Measurements from ENCODE around the gene HOOK1.

HOOK1 gene

GRCh38 chr1:59845091-59845490, 30.3 kb downstream of the HOOK1 start:
- H3K27me3 ChIP-seq (ENCODE audit: control insufficient read depth, low read length): no peaks in the 10 kb centered on the region

DNA sequence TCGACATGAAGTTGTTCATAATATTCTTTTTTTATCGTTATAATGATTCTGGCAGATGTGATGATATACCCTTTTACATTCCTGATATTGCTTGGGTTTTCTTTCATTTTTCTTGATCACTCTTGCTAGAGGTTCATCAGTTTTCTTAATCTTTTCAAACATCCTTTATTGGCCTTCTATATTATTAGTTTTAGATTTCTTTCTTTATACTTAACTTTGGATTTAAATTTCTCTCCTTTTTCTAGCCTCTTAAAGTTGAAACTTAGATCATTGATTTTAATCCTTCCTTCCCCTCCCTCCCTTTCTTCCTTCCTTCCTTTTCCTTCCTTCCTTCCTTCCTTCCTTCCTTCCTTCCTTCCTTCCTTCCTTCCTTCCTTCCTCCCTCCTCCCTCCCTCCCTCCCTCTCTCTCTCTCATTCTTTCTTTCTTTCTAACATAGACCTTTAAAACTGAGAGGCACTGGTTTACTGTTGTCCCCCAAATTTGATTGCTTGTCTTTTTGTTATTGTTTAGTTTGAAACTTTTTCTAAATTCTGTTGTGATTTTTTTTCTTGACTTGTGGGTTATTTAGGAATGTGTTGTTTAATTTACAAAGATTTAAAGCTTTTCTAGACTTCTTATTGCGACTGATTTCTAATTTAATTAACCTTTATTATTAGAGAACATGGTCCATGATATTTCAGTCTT, 31.6 kb downstream of the HOOK1 start:
- no peaks in the 10 kb centered on the region for H3K27me3 ChIP-seq (ENCODE audit: control insufficient read depth, low read length)

More at GRCh38 chr1:59845091-59845490, 30.3 kb downstream of the HOOK1 start:
- TF ChIP-seq, protein P1, sequence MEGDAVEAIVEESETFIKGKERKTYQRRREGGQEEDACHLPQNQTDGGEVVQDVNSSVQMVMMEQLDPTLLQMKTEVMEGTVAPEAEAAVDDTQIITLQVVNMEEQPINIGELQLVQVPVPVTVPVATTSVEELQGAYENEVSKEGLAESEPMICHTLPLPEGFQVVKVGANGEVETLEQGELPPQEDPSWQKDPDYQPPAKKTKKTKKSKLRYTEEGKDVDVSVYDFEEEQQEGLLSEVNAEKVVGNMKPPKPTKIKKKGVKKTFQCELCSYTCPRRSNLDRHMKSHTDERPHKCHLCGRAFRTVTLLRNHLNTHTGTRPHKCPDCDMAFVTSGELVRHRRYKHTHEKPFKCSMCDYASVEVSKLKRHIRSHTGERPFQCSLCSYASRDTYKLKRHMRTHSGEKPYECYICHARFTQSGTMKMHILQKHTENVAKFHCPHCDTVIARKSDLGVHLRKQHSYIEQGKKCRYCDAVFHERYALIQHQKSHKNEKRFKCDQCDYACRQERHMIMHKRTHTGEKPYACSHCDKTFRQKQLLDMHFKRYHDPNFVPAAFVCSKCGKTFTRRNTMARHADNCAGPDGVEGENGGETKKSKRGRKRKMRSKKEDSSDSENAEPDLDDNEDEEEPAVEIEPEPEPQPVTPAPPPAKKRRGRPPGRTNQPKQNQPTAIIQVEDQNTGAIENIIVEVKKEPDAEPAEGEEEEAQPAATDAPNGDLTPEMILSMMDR (IDR thresholded peaks at IDR 0.05; ENCODE audit: low read depth, low read length, poor library complexity, severe bottlenecking): no peak
- TF ChIP-seq EZH2phosphoT487 (IDR thresholded peaks at IDR 0.05; ENCODE audit: borderline replicate concordance, low read length): no peak
- Histone ChIP-seq H4K20me1 (ENCODE audit: control insufficient read depth, insufficient read depth, low read depth, low read length) (no peaks in the 10 kb centered on the region), H3K9me3 (ENCODE audit: control insufficient read depth, insufficient read depth, low read length) (no peaks in the 10 kb centered on the region), H3K79me2 (ENCODE audit: control insufficient read depth, low read length) (no peaks in the 10 kb centered on the region), H3K9me2 (replicated peaks; ENCODE audit: control insufficient read depth, low read length) (no peaks in the 10 kb centered on the region), H3K4me2 (ENCODE audit: low read length) (no peak overlapping the region), H3K27ac (ENCODE audit: low read depth, low read length) (no peak overlapping the region), H3K36me3 (ENCODE audit: control insufficient read depth, low read length) (no peaks in the 10 kb centered on the region), H3F3A (ENCODE audit: control insufficient read depth, insufficient read depth) (no peaks in the 10 kb centered on the region), H3K4me1 (ENCODE audit: control insufficient read depth, low read length) (no peaks in the 10 kb centered on the region), H3K4me3 (ENCODE audit: low read length) (no peak overlapping the region)

GRCh38 chr1:59846895-59847282, 32.1 kb downstream of the HOOK1 start:
- Histone ChIP-seq H3K9me3 (ENCODE audit: control insufficient read depth, insufficient read depth, low read length) (no peaks in the 10 kb centered on the region), H3K4me1 (ENCODE audit: control insufficient read depth, low read length) (no peaks in the 10 kb centered on the region), H4K20me1 (ENCODE audit: control insufficient read depth, insufficient read depth, low read depth, low read length) (no peaks in the 10 kb centered on the region), H3K4me2 (ENCODE audit: low read length) (no peak overlapping the region), H3K9me2 (replicated peaks; ENCODE audit: control insufficient read depth, low read length) (no peaks in the 10 kb centered on the region), H3K4me3 (ENCODE audit: low read length) (no peak overlapping the region), H3K79me2 (ENCODE audit: control insufficient read depth, low read length) (no peaks in the 10 kb centered on the region), H3K27me3 (ENCODE audit: control insufficient read depth, low read length) (no peaks in the 10 kb centered on the region), H3F3A (ENCODE audit: control insufficient read depth, insufficient read depth) (no peaks in the 10 kb centered on the region), H3K36me3 (ENCODE audit: control insufficient read depth, low read length) (no peaks in the 10 kb centered on the region), H3K27ac (ENCODE audit: low read depth, low read length) (no peak overlapping the region)
- TF ChIP-seq, protein P1 (IDR thresholded peaks at IDR 0.05; ENCODE audit: low read depth, low read length, poor library complexity, severe bottlenecking): no peak
- TF ChIP-seq EZH2phosphoT487 (IDR thresholded peaks at IDR 0.05; ENCODE audit: borderline replicate concordance, low read length): no peak

More for the DNA sequence above, 31.6 kb downstream of the HOOK1 start:
- Histone ChIP-seq H3K4me2 (ENCODE audit: low read length) (no peak overlapping the region), H3K27ac (ENCODE audit: low read depth, low read length) (no peak overlapping the region), H3K36me3 (ENCODE audit: control insufficient read depth, low read length) (no peaks in the 10 kb centered on the region), H3K4me1 (ENCODE audit: control insufficient read depth, low read length) (no peaks in the 10 kb centered on the region), H4K20me1 (ENCODE audit: control insufficient read depth, insufficient read depth, low read depth, low read length) (no peaks in the 10 kb centered on the region), H3K9me2 (replicated peaks; ENCODE audit: control insufficient read depth, low read length) (no peaks in the 10 kb centered on the region), H3F3A (ENCODE audit: control insufficient read depth, insufficient read depth) (no peaks in the 10 kb centered on the region), H3K79me2 (ENCODE audit: control insufficient read depth, low read length) (no peaks in the 10 kb centered on the region), H3K4me3 (ENCODE audit: low read length) (no peak overlapping the region), H3K9me3 (ENCODE audit: control insufficient read depth, insufficient read depth, low read length) (no peaks in the 10 kb centered on the region)
- TF ChIP-seq, protein P1 (IDR thresholded peaks at IDR 0.05; ENCODE audit: low read depth, low read length, poor library complexity, severe bottlenecking): no peak
- no peak for TF ChIP-seq EZH2phosphoT487 (IDR thresholded peaks at IDR 0.05; ENCODE audit: borderline replicate concordance, low read length)
